ENCODE data around the gene FYCO1.

DNA sequence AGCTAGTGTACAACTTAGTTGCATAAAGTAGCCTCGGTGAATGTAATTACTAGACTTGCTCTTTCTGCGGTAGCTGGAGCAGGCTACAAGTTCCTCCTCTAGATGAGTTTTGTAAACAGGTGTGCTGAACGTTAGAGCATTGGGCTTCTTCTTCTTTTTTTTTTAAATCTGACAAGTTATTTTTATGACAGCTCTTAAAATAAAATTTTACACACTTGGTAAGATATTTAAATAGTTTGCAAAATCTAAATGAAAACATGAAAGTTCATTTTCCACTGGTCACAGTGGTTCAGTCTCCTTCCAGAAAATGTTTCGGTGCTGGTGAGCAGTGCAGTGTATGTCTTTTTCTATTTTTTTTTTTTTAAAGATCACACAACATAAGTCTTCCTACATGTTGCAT lies 106.3 kb downstream of the FYCO1 start:
- TF ChIP-seq CTCF (IDR thresholded peaks at IDR 0.05) (no peak), POLR2A (IDR thresholded peaks at IDR 0.05) (no peak), EP300 (IDR thresholded peaks at IDR 0.05) (no peak)
